Cortex of kidney (tissue), 1 donor: ENCODE measurements around the gene ZFYVE9.
"Not testable (repeated sequence)": the region's sequence is repeated elsewhere in the genome, so short reads cannot be mapped to it uniquely, and the experiment has no call there.

ENCODE experiments used
- DNase-seq: peaks from one replicate; lab custom pipeline; 2025; lab: John Stamatoyannopoulos, UW

The ZFYVE9 gene

GRCh38 chr1:52190500-52191252 is 48.8 kb downstream of the ZFYVE9 start:
- no peak for DNase-seq

GRCh38 chr1:52191395-52191965 is 49.6 kb downstream of the ZFYVE9 start:
- DNase-seq = no peak

GRCh38 chr1:52192024-52192423 is 50.1 kb downstream of the ZFYVE9 start:
- no peak for DNase-seq

- no peak for DNase-seq
These were observed 50.5 kb downstream of the ZFYVE9 start for GRCh38 chr1:52192436-52192835.

GRCh38 chr1:52193985-52194384 is 52.1 kb downstream of the ZFYVE9 start:
- DNase-seq = no peak

- DNase-seq = no peak
These were observed 53.3 kb downstream of the ZFYVE9 start for GRCh38 chr1:52195161-52195560.

GRCh38 chr1:52203935-52204625 is 62.2 kb downstream of the ZFYVE9 start:
- DNase-seq = no peak

GRCh38 chr1:52204696-52205095 is 62.8 kb downstream of the ZFYVE9 start:
- no peak for DNase-seq

- DNase-seq = not testable (repeated sequence)
These were observed 64.8 kb downstream of the ZFYVE9 start for GRCh38 chr1:52206686-52207085.

- DNase-seq = no peak
These were observed 67.5 kb downstream of the ZFYVE9 start for GRCh38 chr1:52209429-52209828.

- no peak for DNase-seq
These were observed 68.2 kb downstream of the ZFYVE9 start for GRCh38 chr1:52210044-52210443.

GRCh38 chr1:52216907-52217458 is 75.1 kb downstream of the ZFYVE9 start:
- no peak for DNase-seq

GRCh38 chr1:52225174-52225573 is 83.3 kb downstream of the ZFYVE9 start:
- no peak for DNase-seq

- DNase-seq = no peak
These were observed 87.6 kb downstream of the ZFYVE9 start for GRCh38 chr1:52229494-52229893.

- no peak for DNase-seq
These were observed 91.6 kb downstream of the ZFYVE9 start for GRCh38 chr1:52233463-52233862.

- DNase-seq = no peak
These were observed 92.1 kb downstream of the ZFYVE9 start for GRCh38 chr1:52234014-52234413.

GRCh38 chr1:52234708-52235107 is 92.8 kb downstream of the ZFYVE9 start:
- no peak for DNase-seq

- DNase-seq = no peak
These were observed 93.8 kb downstream of the ZFYVE9 start for GRCh38 chr1:52235646-52236045.

GRCh38 chr1:52237430-52237829 is 95.5 kb downstream of the ZFYVE9 start:
- DNase-seq = no peak

GRCh38 chr1:52238474-52238873 is 96.6 kb downstream of the ZFYVE9 start:
- DNase-seq = no peak

GRCh38 chr1:52238887-52239707 is 97.2 kb downstream of the ZFYVE9 start:
- DNase-seq = no peak

GRCh38 chr1:52239708-52240001 is 97.8 kb downstream of the ZFYVE9 start:
- no peak for DNase-seq
